AG10803 (cell line): Measurements from ENCODE around the gene FAM184A.

Experiments used
- DNase-seq: peaks from one replicate; pipeline ENCODE4 v3.0.0; 2010; ENCODE audit warnings: low read depth
- H3K4me3 ChIP-seq: 2 replicates; pipeline ENCODE4 v1.5.1; 2011; ENCODE audit warnings: mild to moderate bottlenecking, low read length, control low read depth
- CTCF ChIP-seq: conservative IDR thresholded peaks from 2 replicates; pipeline ENCODE4 v1.5.1; 2011; ENCODE audit warnings: mild to moderate bottlenecking, low read length, control low read depth, inconsistent platforms

FAM184A gene

GRCh38 chr6:118980063-118980462 is 98.4 kb downstream of the FAM184A start:
- DNase-seq: peak; percentile 36
- no peak overlapping the region for H3K4me3 ChIP-seq
- no peak for TF ChIP-seq CTCF

GRCh38 chr6:118974790-118975189 is 103.7 kb downstream of the FAM184A start:
- H3K4me3 ChIP-seq: no peak overlapping the region
- no peak for TF ChIP-seq CTCF
- no peak for DNase-seq

- no peak overlapping the region for H3K4me3 ChIP-seq
- TF ChIP-seq CTCF: no peak
- DNase-seq: no peak
Observed at GRCh38 chr6:118971682-118972081, 106.8 kb downstream of the FAM184A start.

GRCh38 chr6:118970866-118971265 is 107.6 kb downstream of the FAM184A start:
- no peak overlapping the region for H3K4me3 ChIP-seq
- no peak for TF ChIP-seq CTCF
- no peak for DNase-seq

- H3K4me3 ChIP-seq: no peak overlapping the region
- peak; percentile 8 for DNase-seq
- peak; percentile 35; the same call in 1 of the 2 replicates for TF ChIP-seq CTCF
Observed at GRCh38 chr6:118968416-118968815, 110.0 kb downstream of the FAM184A start.

GRCh38 chr6:118967239-118967638 is 111.2 kb downstream of the FAM184A start:
- no peak for DNase-seq
- H3K4me3 ChIP-seq: no peak overlapping the region
- TF ChIP-seq CTCF: no peak

GRCh38 chr6:118965843-118966370 is 112.6 kb downstream of the FAM184A start:
- TF ChIP-seq CTCF: no peak
- no peak overlapping the region for H3K4me3 ChIP-seq
- no peak for DNase-seq
